Measurements from ENCODE around the gene PPP2R3C.

GRCh38 chr14:35046751-35047536 is 74.8 kb downstream of the PPP2R3C start:
- TF ChIP-seq POLR2AphosphoS5 (IDR thresholded peaks at IDR 0.05; ENCODE audit: low read depth, low read length) = no peak
- no peak for TF ChIP-seq POLR2A (IDR thresholded peaks at IDR 0.05; ENCODE audit: low read depth, low read length)

Data from GM12892 (cell line).